AG08396 (cell line): ENCODE results near the gene PPARD.
"Not testable (repeated sequence)": the region's sequence is repeated elsewhere in the genome, so short reads cannot be mapped to it uniquely, and the experiment has no call there.

Experiments
- DNase-seq: peaks from one replicate; pipeline ENCODE4 v3.0.0; 2012; ENCODE audit warnings: low spot score, mixed read lengths

Gene PPARD

GRCh38 chr6:35312076-35312800 is 30.1 kb upstream of the PPARD start:
- DNase-seq, result no peak

- no peak for DNase-seq
Observed at GRCh38 chr6:35312807-35313206, 29.6 kb upstream of the PPARD start.

- DNase-seq, result no peak
Observed at GRCh38 chr6:35317483-35318195, 24.7 kb upstream of the PPARD start.

- peak; percentile 96 for DNase-seq
Observed at GRCh38 chr6:35318196-35319171, 23.9 kb upstream of the PPARD start.

GRCh38 chr6:35319346-35320030 is 22.9 kb upstream of the PPARD start:
- DNase-seq, result no peak

- DNase-seq, result no peak
Observed at GRCh38 chr6:35320031-35320410, 22.3 kb upstream of the PPARD start.

- no peak for DNase-seq
Observed at GRCh38 chr6:35321091-35321490, 21.3 kb upstream of the PPARD start.

- DNase-seq, result peak; percentile 77
Observed at GRCh38 chr6:35327349-35328027, 14.9 kb upstream of the PPARD start.

- no peak for DNase-seq
Observed at GRCh38 chr6:35328108-35328723, 14.1 kb upstream of the PPARD start.

- not testable (repeated sequence) for DNase-seq
Observed at GRCh38 chr6:35328965-35329364, 13.4 kb upstream of the PPARD start.

- DNase-seq, result no peak
Observed at GRCh38 chr6:35330541-35331119, 11.7 kb upstream of the PPARD start.

- DNase-seq, result not testable (repeated sequence)
Observed at GRCh38 chr6:35332074-35332887, 10.1 kb upstream of the PPARD start.

- no peak for DNase-seq
Observed at GRCh38 chr6:35341557-35341956, 801 bp upstream of the PPARD start.

GRCh38 chr6:35343092-35343834 is 905 bp downstream of the PPARD start:
- DNase-seq, result peak; percentile 39

- no peak for DNase-seq
Observed at GRCh38 chr6:35343835-35344550, 1.6 kb downstream of the PPARD start.

GRCh38 chr6:35351422-35351821 is 9.1 kb downstream of the PPARD start:
- DNase-seq, result no peak

GRCh38 chr6:35352735-35353134 is 10.4 kb downstream of the PPARD start:
- DNase-seq, result no peak
